HG02852 (cell line): Measurements from ENCODE around the gene TAF4B.
"Not testable (repeated sequence)": the region's sequence is repeated elsewhere in the genome, so short reads cannot be mapped to it uniquely, and the experiment has no call there.

Experiments
- ATAC-seq: cut with Tn5 transposase; IDR thresholded peaks from one replicate; pipeline ENCODE4 v1.9.1; 2021; ENCODE audit warnings: mild to moderate bottlenecking, moderate library complexity; ENCODE audit not compliant: unreplicated experiment

TAF4B gene

GRCh38 chr18:26301681-26302080 lies 75.4 kb downstream of the TAF4B start:
- no peak for ATAC-seq

DNA sequence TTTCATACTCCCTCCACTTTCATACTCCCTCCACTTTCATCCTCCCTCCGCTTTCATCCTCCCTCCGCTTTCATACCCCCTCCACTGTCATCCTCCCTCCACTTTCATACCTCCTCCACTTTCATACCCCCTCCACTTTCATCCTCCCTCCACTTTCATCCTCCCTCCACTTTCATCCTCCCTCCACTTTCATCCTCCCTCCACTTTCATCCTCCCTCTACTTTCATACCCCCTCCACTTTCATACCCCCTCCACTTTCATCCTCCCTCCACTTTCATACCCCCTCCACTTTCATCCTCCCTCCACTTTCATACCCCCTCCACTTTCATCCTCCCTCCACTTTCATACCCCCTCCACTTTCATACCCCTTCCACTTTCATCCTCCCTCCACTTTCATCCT lies 77.0 kb downstream of the TAF4B start:
- not testable (repeated sequence) for ATAC-seq

GRCh38 chr18:26304511-26304910 lies 78.3 kb downstream of the TAF4B start:
- no peak for ATAC-seq

- ATAC-seq = peak; percentile 73
Observed at GRCh38 chr18:26307161-26307773, 81.0 kb downstream of the TAF4B start.

DNA sequence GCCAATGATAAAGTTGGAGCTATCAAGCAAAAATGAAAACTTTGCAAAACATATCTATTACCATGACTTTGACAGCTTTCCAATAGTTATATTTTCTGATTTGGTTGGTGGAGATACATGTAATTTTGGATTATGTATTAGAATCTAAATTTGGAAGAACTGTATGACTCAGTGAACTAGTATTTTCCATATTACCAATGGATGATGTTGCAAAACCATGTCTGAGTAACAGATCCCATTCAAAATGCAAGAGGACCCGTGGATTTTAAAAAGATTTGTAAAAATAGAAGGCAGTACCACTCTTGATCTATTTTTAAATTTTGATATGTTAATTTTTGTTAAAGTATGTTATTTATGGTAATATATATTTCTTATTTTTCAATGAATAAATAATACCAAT lies 83.0 kb downstream of the TAF4B start:
- ATAC-seq = no peak

GRCh38 chr18:26312199-26312598 lies 86.0 kb downstream of the TAF4B start:
- ATAC-seq = no peak

GRCh38 chr18:26317398-26317797 lies 91.2 kb downstream of the TAF4B start:
- ATAC-seq = no peak

GRCh38 chr18:26320686-26321085 lies 94.4 kb downstream of the TAF4B start:
- no peak for ATAC-seq

GRCh38 chr18:26322890-26323653 lies 96.8 kb downstream of the TAF4B start:
- ATAC-seq = no peak

DNA sequence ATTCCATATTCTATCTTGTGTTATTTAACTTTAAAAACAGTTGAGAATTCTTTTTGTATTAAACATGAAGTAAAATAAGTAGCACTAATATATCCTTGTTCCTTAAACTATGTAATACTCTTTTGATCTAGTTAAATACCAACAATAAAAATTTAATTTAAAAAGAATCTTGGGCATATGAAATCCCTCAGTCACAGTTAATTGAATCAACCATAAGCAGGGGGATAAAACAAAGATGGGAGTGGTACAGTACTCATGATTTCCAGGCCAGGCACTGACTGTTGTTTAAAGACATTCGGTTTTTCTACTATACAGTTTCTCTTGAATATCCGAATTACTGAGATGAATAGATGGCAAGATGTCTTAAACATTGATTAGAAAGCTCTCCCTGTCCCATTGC lies 99.5 kb downstream of the TAF4B start:
- no peak for ATAC-seq

- no peak for ATAC-seq
Observed at GRCh38 chr18:26327062-26327461, 100.8 kb downstream of the TAF4B start.

DNA sequence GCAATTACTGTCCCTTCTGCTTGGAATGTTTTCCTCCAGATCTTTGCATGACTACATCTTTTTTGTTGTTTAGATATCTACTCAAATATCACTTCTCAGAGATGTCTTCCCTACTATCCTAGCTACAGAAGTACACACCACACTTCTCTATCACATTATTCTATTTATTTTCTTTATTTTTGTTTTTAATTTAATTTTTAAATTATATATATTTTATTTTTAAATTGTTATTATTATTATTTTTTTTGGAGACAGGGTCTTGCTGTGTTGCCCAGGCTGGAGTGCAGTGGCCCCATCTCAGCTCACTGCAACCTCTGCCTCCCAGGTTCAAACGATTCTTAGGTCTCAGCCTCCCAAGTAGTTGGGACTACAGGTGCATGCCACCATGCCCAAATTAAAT lies 106.7 kb downstream of the TAF4B start:
- ATAC-seq = no peak

GRCh38 chr18:26335156-26335555 lies 108.9 kb downstream of the TAF4B start:
- ATAC-seq = no peak

DNA sequence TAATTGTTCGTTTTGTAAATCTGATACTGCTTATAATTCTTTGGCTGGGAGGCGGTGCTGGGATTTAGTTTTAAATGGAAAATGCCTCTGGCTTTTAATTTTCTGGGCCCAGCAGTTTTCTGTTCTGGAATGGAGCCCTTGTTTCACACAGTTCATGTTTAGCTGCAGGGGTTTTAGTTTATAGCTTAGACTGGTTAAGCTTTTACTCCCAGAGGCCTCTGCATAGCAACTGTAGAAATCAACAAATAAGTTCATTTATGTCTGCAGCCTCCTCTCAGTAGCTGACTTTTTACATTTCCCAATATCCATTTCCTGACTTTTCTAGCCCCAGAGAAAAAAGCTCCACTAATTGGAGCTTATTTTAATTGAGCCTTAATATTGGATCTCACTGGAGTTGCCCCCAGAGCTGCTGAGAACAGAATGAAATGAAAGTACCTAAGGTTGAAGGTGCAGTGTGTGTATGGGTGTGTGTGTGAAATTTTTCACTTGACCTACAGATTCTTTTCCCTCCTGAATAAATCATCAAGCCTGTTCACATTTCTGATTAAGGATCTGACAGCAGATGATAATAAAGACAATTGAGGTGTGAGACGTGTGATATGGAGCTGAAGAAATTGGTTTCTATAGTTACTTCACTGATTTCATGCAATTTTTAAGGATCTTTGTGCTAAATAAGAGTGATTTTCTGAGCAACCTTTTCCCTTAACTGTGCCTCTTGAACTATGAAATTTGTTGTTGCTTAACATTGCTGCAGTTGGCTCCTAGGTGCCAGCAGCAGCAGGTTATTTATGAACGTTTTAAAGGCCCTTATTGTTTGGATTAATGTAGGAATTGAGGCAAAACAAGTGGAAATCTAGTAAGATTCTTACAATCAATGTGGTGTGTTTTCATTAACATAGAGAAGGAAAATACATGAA lies 109.6 kb downstream of the TAF4B start:
- no peak for ATAC-seq

GRCh38 chr18:26336572-26336971 lies 110.3 kb downstream of the TAF4B start:
- no peak for ATAC-seq

- no peak for ATAC-seq
Observed at GRCh38 chr18:26342646-26343045, 116.4 kb downstream of the TAF4B start.

DNA sequence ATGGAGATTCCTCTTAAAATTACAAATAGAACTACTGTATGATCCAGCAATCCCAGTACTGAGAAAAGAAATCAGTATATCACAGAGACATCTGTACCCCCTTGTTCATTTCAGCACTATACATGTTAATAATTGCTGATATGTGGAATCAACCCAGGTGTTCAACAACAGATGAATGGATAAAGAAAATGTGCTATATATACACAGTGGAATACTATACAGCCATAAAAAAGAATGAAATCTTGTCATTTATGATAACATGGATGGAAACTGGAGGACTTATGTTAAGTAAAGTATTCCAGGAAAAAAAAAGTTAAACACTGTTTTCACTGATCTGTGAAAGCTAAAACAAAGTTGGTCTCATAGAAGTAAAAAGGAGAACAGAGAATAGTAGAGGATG lies 124.7 kb downstream of the TAF4B start:
- no peak for ATAC-seq

DNA sequence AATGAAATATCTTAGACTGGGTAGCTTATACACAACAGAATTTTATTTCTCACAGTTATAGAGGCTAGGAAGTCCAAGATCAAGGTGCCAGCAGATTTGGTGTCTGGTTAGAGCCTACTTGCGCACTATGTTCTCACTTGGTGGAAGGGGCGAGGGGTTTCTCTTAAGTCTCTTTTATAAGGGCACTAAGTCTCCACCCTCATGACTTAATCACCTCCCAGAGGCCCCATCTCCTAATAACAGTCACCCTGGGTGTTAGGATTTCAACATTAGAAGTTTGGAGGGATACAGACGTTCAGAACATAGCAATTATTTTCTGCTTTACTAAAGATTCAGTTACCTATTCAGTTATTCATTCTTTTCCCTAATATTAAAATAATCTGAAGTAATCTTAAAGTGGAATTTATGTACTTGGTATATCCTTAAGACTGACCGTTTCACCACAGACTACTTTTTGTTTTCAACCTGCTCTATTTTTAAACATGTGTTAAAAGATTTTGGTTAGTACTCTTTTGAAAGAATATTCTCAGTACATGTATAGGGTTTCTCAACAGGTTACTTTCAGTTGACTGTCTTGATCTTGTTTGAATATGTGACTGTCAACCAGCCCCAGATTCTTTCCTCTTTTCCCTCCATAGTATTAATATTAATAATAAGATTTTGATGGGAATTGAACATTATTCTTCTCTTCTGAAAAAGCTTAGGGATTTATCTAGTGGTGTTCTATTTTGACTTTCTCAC lies 130.0 kb downstream of the TAF4B start:
- peak; percentile 66 for ATAC-seq

DNA sequence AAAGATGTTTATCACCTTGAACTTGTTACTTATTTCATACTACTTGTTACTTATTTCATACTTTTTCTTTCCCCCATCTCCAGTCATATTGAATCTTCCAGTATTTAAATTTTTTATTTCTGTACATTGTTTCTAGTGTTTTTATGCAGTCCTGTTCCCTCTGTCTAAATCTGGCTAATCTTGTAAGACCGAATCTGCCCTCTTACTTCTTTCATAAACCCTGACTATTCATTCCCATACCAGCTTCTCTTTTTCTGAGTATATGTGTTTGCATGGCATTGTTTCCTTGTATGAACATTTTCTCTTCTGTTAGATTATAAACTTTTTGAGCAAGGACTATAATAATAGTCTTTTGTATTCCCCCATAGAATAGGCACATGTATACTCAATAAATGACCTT lies 131.7 kb downstream of the TAF4B start:
- peak; percentile 64 for ATAC-seq

- no peak for ATAC-seq
Observed at GRCh38 chr18:26362021-26362420, 135.8 kb downstream of the TAF4B start.

DNA sequence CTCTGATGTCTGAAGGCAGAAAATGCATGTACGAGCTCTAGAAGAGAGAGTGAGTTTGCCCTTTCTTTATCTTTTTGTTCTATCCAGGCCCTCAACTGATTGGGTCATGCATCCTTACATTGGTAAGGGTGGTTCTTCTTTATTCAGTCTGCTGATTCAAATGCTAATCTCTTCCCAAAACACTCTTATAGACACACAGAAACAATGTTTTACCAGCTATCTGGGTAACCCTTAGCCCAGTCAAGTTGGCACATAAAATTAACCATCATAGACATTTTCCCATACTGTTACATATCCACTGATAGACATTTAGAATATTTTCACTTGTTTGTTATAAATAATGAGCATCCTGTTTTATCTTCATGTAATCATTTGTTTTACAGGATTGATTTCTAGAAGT lies 141.2 kb downstream of the TAF4B start:
- ATAC-seq = no peak
